ENCODE measurements around the gene EXOC3L1. TPM values are rescaled to one million over a fixed set of nuclear protein-coding genes. Genes with fewer than 3 reads are reported as not detected.

The EXOC3L1 gene
- polyA plus RNA-seq, 4 donors, result 1.6 to 7.9 (median 6.0) TPM

DNA sequence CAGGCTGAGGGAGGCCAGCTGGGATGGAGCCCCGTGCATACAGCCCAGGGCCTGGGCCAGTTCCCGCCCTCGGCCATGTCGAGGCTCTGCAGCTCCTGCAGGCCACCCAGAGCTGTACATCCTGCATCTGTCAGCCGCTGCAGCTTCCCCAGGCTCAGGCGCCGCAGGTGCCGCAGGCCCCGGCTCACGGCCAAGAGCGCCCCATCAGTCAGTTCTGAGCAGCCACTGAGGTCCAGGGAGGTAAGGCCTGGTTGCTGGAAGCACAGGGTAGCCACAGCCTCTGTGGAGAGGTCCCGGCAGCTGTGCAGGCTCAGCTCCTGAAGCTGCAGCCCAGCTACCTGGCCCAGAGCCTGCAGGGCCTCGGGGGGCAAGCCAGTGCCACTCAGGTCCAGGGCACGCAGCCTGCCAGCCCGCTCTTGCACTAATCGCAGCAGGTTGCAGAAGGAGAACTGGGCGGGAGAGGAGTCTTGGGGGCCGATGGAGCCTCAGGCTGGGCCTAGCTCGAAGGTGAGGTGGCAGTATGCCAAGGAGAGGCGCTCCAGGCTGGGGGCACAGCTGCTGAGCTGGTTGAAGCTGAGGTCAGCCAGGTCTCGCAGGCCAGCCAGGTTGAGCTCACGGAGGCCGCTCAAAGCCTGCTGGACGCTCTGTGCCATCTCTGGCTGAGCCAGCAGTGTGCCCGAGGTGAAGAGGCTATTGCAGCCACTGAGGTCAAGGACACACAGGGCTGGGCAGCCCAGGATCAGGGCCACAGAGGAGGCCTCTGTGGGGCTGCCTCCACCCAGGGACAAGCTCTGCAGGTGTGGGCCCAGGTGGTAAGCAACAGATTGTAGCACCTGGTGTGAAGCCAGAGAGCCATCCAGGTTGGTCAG lies 20.4 kb upstream of the EXOC3L1 start:
- WGBS, 3 donors, result 82 to 86% (median 84%) methylated on average over 25 of the region's 25 CpGs
- Histone ChIP-seq H3K36me3 (ENCODE audit: control insufficient read depth in 3 of 3, insufficient read depth in 2 of 3, low read depth in 1 of 3, low read length in 3 of 3) (peaks cover 0 to 42% (median 0%) of the 10 kb centered on the region in 3 donors), H3K27me3 (ENCODE audit: control insufficient read depth in 3 of 3, insufficient read depth in 3 of 3, low read length in 3 of 3) (no peaks in the 10 kb centered on the region), H3K9me3 (ENCODE audit: control insufficient read depth in 2 of 2, insufficient read depth in 1 of 2, low read depth in 1 of 2, low read length in 1 of 2) (no peaks in the 10 kb centered on the region), H3K4me3 (ENCODE audit: low read depth in 1 of 3, low read length in 3 of 3) (no peak overlapping the region), H3K27ac (ENCODE audit: low read depth in 1 of 3, low read length in 2 of 3) (no peak overlapping the region), H3K4me1 (ENCODE audit: control insufficient read depth in 3 of 3, insufficient read depth in 2 of 3, low read depth in 1 of 3, low read length in 2 of 3) (peaks cover 0 to 5% (median 0%) of the 10 kb centered on the region in 3 donors)
- DNase-seq (no peak), FAIRE-seq (no peak)

DNA sequence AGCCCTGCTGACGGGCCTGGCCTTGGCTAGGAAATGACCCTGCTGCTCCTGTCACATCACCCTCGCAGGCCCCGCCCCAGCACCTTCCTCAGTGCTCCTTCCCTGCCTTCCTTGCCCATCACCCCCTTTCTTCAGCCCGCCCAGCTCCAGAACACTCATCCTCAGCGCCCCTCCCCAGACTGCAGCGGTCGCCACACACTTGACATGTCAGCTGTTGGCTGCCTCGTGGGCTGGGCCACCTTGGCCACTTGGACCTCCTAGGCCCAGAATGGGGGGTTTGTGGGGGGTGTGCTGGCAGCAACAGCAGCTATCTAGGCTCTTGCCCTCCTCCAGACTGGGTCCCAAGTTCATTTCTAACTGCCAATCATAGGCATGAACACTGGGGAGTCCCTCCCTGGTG lies 19.6 kb upstream of the EXOC3L1 start:
- peaks cover 0 to 5% (median 0%) of the 10 kb centered on the region in 3 donors for H3K4me1 ChIP-seq (ENCODE audit: control insufficient read depth in 3 of 3, insufficient read depth in 2 of 3, low read depth in 1 of 3, low read length in 2 of 3)
- 80 to 88% (median 85%) methylated on average over 7 to 8 of the region's 8 CpGs for WGBS, 3 donors
- FAIRE-seq (no peak), DNase-seq (no peak)
- no peak overlapping the region for H3K4me3 ChIP-seq (ENCODE audit: low read depth in 1 of 3, low read length in 3 of 3)
- no peak overlapping the region for H3K27ac ChIP-seq (ENCODE audit: low read depth in 1 of 3, low read length in 2 of 3)
- H3K27me3 ChIP-seq (ENCODE audit: control insufficient read depth in 3 of 3, insufficient read depth in 3 of 3, low read length in 3 of 3), result no peaks in the 10 kb centered on the region
- no peaks in the 10 kb centered on the region for H3K9me3 ChIP-seq (ENCODE audit: control insufficient read depth in 2 of 2, insufficient read depth in 1 of 2, low read depth in 1 of 2, low read length in 1 of 2)
- peaks cover 0 to 42% (median 0%) of the 10 kb centered on the region in 3 donors for H3K36me3 ChIP-seq (ENCODE audit: control insufficient read depth in 3 of 3, insufficient read depth in 2 of 3, low read depth in 1 of 3, low read length in 3 of 3)

DNA sequence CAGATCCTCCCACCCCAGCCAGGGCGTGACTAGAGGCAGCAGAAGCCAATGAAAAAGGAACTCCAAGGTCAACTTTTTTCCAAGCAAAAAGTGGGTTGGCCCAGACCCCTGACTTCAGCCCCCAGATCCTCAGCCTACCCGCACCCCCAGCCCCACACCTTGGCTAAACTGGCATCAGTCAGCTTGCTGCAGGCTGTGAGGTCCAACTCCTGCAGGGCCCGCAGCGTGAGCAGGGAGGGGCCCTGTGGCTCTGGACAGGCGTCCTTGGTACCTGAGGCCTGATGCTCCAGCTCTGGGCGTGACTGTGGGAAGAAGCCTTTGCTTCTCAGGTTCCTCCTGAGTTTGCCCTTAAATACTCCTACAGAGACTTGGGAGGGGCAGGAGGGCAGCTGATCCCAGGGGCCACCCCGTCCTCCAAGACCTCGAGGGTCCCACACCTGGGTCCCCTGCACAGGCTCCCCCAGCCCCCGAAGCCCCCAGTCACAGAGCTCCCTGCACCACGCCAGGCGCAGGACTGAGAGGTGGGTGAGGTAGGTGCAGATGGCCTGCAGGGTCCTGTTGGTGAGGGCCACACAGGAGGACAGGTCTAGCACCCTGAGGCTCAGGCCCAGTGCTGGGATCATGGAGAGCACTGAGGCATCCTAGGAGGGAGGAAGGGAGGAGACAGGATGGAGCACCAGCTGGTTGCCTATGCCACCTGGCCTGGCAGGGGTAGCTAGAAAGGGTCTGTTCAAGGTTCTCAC lies 18.4 kb upstream of the EXOC3L1 start:
- no peaks in the 10 kb centered on the region for H3K27me3 ChIP-seq (ENCODE audit: control insufficient read depth in 3 of 3, insufficient read depth in 3 of 3, low read length in 3 of 3)
- no peaks in the 10 kb centered on the region for H3K9me3 ChIP-seq (ENCODE audit: control insufficient read depth in 2 of 2, insufficient read depth in 1 of 2, low read depth in 1 of 2, low read length in 1 of 2)
- DNase-seq, result no peak
- H3K36me3 ChIP-seq (ENCODE audit: control insufficient read depth in 3 of 3, insufficient read depth in 2 of 3, low read depth in 1 of 3, low read length in 3 of 3), result peaks cover 2 to 52% (median 8%) of the 10 kb centered on the region in 3 donors
- no peak overlapping the region for H3K27ac ChIP-seq (ENCODE audit: low read depth in 1 of 3, low read length in 2 of 3)
- H3K4me3 ChIP-seq (ENCODE audit: low read depth in 1 of 3, low read length in 3 of 3), result no peak overlapping the region
- 76 to 86% (median 86%) methylated on average over 10 to 11 of the region's 11 CpGs for WGBS, 3 donors
- peaks cover 0 to 1% (median 0%) of the 10 kb centered on the region in 3 donors for H3K4me1 ChIP-seq (ENCODE audit: control insufficient read depth in 3 of 3, insufficient read depth in 2 of 3, low read depth in 1 of 3, low read length in 2 of 3)
- FAIRE-seq, result no peak

DNA sequence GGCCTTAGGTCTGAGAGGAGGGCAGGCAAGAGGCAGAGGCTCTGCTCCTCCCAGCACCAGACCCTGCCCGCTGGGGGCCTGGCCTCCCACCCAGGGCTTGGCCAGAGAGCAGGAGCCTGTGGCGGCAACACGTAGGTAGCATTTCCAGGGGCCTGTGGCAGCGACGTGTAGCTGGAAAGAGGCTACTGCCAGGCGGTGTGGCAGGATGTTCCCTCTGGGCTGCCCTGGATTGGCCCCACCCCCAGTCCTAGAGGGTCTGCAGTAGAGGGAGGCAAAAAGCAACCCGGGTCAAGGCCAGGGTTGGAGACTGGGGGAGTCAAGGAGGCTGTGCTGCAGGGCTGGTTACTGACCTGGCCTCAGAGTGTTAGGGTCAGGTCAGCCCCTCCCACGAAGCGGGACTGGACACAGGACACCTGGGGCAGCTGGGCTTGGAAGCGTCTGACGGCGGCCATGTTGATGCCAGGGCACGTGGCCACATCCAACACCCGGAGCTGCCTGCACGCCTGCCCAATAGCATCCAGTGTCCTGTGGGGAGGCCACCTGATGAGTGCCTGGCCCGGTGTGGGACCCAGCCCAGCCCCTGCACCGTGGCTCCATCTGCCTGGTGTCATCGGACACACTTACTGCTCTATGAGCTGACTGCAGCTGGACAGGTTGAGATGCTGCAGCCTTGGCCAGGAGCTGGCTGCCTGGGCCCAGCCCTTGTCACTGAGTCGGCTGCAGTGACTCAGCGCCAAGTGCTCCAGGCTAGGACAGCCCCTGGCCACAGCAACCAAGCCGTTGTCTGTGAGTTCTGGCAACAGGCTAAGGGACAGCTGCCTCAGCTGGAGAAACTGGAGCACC lies 17.5 kb upstream of the EXOC3L1 start:
- WGBS, 3 donors, result 68 to 76% (median 75%) methylated on average over 21 of the region's 21 CpGs
- no peak for FAIRE-seq

GRCh38 chr16:67206838-67207248 lies 16.9 kb upstream of the EXOC3L1 start:
- no peak for FAIRE-seq
- Histone ChIP-seq H3K4me1 (ENCODE audit: control insufficient read depth in 3 of 3, insufficient read depth in 2 of 3, low read depth in 1 of 3, low read length in 2 of 3) (no peaks in the 10 kb centered on the region), H3K4me3 (ENCODE audit: low read depth in 1 of 3, low read length in 3 of 3) (no peak overlapping the region), H3K27ac (ENCODE audit: low read depth in 1 of 3, low read length in 2 of 3) (no peak overlapping the region), H3K27me3 (ENCODE audit: control insufficient read depth in 3 of 3, insufficient read depth in 3 of 3, low read length in 3 of 3) (no peaks in the 10 kb centered on the region), H3K9me3 (ENCODE audit: control insufficient read depth in 2 of 2, insufficient read depth in 1 of 2, low read depth in 1 of 2, low read length in 1 of 2) (no peaks in the 10 kb centered on the region), H3K36me3 (ENCODE audit: control insufficient read depth in 3 of 3, insufficient read depth in 2 of 3, low read depth in 1 of 3, low read length in 3 of 3) (peaks cover 2 to 67% (median 16%) of the 10 kb centered on the region in 3 donors)
- no peak for DNase-seq
- WGBS, 3 donors, result 83 to 95% (median 92%) methylated on average over 3 of the region's 3 CpGs

More for the DNA sequence above, 17.5 kb upstream of the EXOC3L1 start:
- no peak overlapping the region for H3K4me3 ChIP-seq (ENCODE audit: low read depth in 1 of 3, low read length in 3 of 3)
- no peaks in the 10 kb centered on the region for H3K9me3 ChIP-seq (ENCODE audit: control insufficient read depth in 2 of 2, insufficient read depth in 1 of 2, low read depth in 1 of 2, low read length in 1 of 2)
- H3K27me3 ChIP-seq (ENCODE audit: control insufficient read depth in 3 of 3, insufficient read depth in 3 of 3, low read length in 3 of 3), result no peaks in the 10 kb centered on the region
- no peaks in the 10 kb centered on the region for H3K4me1 ChIP-seq (ENCODE audit: control insufficient read depth in 3 of 3, insufficient read depth in 2 of 3, low read depth in 1 of 3, low read length in 2 of 3)
- no peak for DNase-seq
- H3K36me3 ChIP-seq (ENCODE audit: control insufficient read depth in 3 of 3, insufficient read depth in 2 of 3, low read depth in 1 of 3, low read length in 3 of 3), result peaks cover 2 to 61% (median 10%) of the 10 kb centered on the region in 3 donors
- no peak overlapping the region for H3K27ac ChIP-seq (ENCODE audit: low read depth in 1 of 3, low read length in 2 of 3)

DNA sequence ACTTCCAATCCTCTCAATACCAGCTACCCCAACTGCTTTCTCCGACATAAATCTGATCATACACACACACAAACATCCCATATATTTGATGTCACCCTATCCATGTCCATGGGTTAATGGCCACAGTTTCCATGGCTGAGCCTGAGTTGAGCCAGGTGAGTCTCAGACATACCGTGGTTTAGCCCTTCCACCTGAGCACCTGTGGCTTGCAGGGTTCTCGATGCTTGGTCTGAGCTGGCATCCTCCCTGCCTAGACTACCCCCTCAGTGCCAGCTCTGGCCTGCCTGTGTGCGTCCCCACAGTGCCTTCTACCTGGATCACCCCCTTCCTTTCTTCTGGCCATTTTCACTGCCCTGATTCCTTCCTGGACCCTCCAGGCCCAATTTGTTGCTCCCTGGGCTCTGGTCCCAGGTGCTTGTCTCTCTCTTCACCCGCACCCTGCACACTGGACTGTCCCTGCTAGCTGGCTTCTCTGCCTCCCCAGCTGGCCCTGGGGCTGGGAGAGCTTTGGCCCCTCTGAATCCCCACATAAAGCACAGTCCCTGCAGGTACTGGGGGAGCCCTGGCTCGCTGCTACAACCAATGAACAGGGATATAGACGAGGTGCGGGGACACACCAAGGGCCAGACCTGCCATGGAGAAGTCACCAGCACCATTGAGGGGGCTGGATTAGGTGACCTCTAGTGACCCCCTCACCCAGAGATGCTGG lies 16.3 kb upstream of the EXOC3L1 start:
- peaks cover 2 to 73% (median 21%) of the 10 kb centered on the region in 3 donors for H3K36me3 ChIP-seq (ENCODE audit: control insufficient read depth in 3 of 3, insufficient read depth in 2 of 3, low read depth in 1 of 3, low read length in 3 of 3)
- no peak for DNase-seq
- no peaks in the 10 kb centered on the region for H3K4me1 ChIP-seq (ENCODE audit: control insufficient read depth in 3 of 3, insufficient read depth in 2 of 3, low read depth in 1 of 3, low read length in 2 of 3)
- WGBS, 3 donors, result 90 to 93% (median 92%) methylated on average over 8 of the region's 8 CpGs
- no peak overlapping the region for H3K4me3 ChIP-seq (ENCODE audit: low read depth in 1 of 3, low read length in 3 of 3)
- H3K27ac ChIP-seq (ENCODE audit: low read depth in 1 of 3, low read length in 2 of 3), result no peak overlapping the region
- no peak for FAIRE-seq
- H3K27me3 ChIP-seq (ENCODE audit: control insufficient read depth in 3 of 3, insufficient read depth in 3 of 3, low read length in 3 of 3), result no peaks in the 10 kb centered on the region
- no peaks in the 10 kb centered on the region for H3K9me3 ChIP-seq (ENCODE audit: control insufficient read depth in 2 of 2, insufficient read depth in 1 of 2, low read depth in 1 of 2, low read length in 1 of 2)

DNA sequence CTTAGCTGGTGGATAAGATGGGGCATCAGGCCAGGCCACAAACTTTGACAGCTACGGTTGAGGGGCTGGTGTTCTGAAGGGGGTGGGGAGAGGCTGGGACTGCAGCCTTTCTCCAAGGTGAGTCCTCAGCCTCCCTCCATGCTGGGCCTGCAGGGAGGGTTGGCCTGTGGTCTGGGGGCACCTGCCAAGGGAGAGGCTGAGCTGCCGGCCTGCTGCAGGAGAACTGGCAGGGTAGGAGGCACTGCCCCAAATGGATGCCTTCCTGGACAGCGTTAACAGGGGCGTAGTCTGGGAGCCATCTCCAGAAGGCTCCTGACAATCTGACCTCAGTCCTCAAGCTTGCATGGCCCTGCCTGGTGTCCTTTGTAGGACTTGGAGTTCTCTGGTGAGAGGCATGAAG lies 14.1 kb upstream of the EXOC3L1 start:
- Histone ChIP-seq H3K27me3 (ENCODE audit: control insufficient read depth in 3 of 3, insufficient read depth in 3 of 3, low read length in 3 of 3) (no peaks in the 10 kb centered on the region), H3K4me1 (ENCODE audit: control insufficient read depth in 3 of 3, insufficient read depth in 2 of 3, low read depth in 1 of 3, low read length in 2 of 3) (peaks cover 0 to 6% (median 0%) of the 10 kb centered on the region in 3 donors), H3K36me3 (ENCODE audit: control insufficient read depth in 3 of 3, insufficient read depth in 2 of 3, low read depth in 1 of 3, low read length in 3 of 3) (peaks cover 2 to 71% (median 21%) of the 10 kb centered on the region in 3 donors), H3K9me3 (ENCODE audit: control insufficient read depth in 2 of 2, insufficient read depth in 1 of 2, low read depth in 1 of 2, low read length in 1 of 2) (no peaks in the 10 kb centered on the region), H3K27ac (ENCODE audit: low read depth in 1 of 3, low read length in 2 of 3) (no peak overlapping the region), H3K4me3 (ENCODE audit: low read depth in 1 of 3, low read length in 3 of 3) (no peak overlapping the region)
- DNase-seq (no peak), FAIRE-seq (no peak)
- 80 to 86% (median 84%) methylated on average over 4 of the region's 4 CpGs for WGBS, 3 donors
